Measurements from ENCODE around the gene CMC2.

The CMC2 gene

DNA sequence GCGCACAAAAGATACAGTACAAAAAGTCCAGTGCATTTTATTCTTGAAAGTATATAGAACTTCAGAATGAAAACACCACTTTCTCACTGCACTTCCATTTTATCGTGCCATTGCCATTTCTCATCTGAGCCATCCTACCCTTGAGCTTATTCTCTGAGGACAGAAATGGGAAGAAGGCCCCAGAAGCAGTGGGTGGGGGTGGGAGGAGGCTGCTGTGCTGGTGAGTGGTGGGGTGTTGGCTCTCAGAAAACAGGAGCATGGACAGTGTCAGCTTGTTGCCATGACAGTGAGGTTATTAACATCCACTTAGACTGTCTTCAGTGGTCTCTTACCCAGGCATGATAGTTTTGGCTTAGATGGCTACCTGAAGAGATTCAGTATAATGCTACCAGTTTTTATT lies 33.4 kb upstream of the CMC2 start:
- peak overlapping the region; percentile 9 for H3K27ac Mint-ChIP-seq
- TF ChIP-seq CTCF (IDR thresholded peaks at IDR 0.05) = no peak

DNA sequence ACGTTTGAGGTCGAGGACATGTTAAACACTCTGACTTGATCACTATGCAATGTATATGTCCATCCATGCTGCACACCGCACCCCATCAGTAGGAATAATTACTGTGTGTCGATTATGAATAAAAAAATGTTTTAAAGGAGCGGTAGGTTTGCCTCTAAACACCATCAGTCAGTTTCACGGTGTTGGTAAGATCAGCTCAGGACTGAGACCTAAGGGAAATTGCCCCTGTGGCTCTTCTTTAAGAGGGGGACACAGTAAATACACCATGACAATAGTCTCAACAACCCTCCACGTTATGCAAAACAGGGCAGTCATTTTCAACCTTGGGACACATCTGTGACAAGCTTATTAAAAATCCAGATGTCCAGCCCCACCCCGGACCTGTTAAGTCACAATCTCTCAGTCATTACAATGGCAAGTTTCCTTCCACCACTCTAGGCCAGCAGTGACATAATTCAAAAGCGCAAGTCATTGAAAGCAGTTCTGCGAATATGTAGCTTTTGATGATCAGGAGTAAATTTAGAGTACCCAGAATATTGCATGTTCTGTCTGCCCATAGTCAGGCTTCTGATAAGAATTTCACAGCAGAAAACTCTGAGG lies 30.2 kb upstream of the CMC2 start:
- DNase-seq = no peak
- H3K27ac Mint-ChIP-seq = no peak overlapping the region
- TF ChIP-seq CTCF (IDR thresholded peaks at IDR 0.05) = no peak
- peak overlapping the region; percentile 90 for H3K4me3 Mint-ChIP-seq
- peaks cover 55% of the 10 kb centered on the region for H3K36me3 Mint-ChIP-seq (ENCODE audit: low read depth)
- H3K27me3 Mint-ChIP-seq (ENCODE audit: low read depth, poor library complexity) = no peaks in the 10 kb centered on the region
- peaks cover 6% of the 10 kb centered on the region for H3K9me3 Mint-ChIP-seq
- peaks cover 24% of the 10 kb centered on the region for H3K4me1 Mint-ChIP-seq

More for the DNA sequence above, 33.4 kb upstream of the CMC2 start:
- no peak for DNase-seq
- Mint-ChIP-seq H3K4me3 (no peak overlapping the region), H3K36me3 (ENCODE audit: low read depth) (peaks cover 70% of the 10 kb centered on the region), H3K27me3 (ENCODE audit: low read depth, poor library complexity) (no peaks in the 10 kb centered on the region), H3K4me1 (peaks cover 24% of the 10 kb centered on the region), H3K9me3 (no peaks in the 10 kb centered on the region)

DNA sequence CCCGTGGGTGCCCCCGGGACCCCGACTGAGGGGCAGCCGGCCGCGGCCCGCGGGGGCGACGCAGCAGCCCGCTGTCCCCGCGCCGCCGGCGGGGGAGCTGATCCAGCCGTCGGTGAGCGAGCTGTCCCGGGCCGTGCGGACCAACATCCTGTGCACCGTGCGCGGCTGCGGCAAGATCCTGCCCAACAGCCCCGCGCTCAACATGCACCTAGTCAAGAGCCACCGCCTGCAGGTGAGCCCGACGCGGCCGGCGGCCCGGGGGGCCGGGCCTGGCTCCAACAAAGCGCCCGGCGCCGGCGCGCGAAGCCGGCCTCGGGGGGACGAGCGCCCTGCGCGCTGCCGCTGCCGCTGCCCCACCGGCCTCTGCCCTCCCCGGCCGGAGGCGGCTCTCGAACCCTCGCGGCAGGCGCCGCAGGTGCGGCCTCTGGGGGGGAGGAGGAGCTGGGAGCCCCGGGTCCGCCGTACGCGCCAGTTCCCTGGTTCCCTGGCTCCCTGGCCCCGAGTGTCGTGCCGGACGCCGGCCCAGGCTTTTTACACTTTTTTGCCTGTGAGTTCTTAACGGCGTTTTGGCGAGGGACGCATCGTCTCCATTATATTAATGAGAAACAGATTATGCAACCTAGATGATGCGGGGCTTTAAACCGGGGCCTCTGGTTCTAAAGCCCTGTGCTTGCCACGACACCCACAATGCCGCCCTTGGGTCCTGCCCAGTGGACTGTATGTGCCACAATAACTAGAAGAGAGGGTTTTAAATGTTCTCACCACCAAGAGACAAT lies 29.5 kb upstream of the CMC2 start:
- DNase-seq = peak; percentile 54
- Mint-ChIP-seq H3K36me3 (ENCODE audit: low read depth) (peaks cover 52% of the 10 kb centered on the region), H3K4me1 (peaks cover 24% of the 10 kb centered on the region), H3K27me3 (ENCODE audit: low read depth, poor library complexity) (no peaks in the 10 kb centered on the region), H3K9me3 (peaks cover 6% of the 10 kb centered on the region), H3K4me3 (peak overlapping the region; percentile 90), H3K27ac (no peak overlapping the region)
- no peak for TF ChIP-seq CTCF (IDR thresholded peaks at IDR 0.05)

DNA sequence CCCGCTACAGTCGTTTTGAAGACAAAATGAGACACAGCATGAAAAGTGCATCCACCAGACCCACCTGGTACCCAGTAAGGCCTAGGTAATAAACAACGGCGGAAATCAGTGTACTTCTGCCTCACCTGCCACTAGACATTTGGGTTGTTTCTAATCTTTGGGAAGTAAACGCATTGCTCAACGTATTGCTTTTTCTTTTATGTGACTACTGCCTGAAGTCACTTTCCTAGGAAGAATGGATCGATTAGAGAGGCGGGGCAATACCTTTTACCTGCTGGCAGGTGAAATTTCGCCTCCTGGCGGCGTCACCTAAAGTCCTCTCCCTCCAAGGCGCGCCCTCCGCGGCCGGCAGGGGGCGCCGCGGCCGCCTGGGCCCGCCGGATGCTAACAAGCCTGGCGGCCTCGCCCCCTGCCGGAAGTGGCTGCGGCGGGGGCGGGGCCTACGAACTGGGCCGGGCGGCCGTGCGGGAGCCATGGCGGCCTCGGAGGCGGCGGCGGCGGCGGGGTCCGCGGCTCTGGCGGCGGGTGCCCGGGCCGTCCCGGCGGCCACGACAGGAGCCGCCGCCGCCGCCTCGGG lies 28.8 kb upstream of the CMC2 start, which contains the start of gene ATMIN:
Gene ATMIN, plus strand, starts transcription at position 445 of the 577 bp plus-strand sequence. Its CDS starts 29 bp downstream, at position 474.
- no peak within 1 kb of the TSS for H3K27ac Mint-ChIP-seq
- H3K4me1 Mint-ChIP-seq = peaks cover 24% of the 10 kb centered on the region
- H3K4me3 Mint-ChIP-seq = peak within 1 kb of the TSS; percentile 90
- peaks cover 48% of the 10 kb centered on the region for H3K36me3 Mint-ChIP-seq (ENCODE audit: low read depth)
- peak; percentile 92 for DNase-seq
- H3K9me3 Mint-ChIP-seq = peaks cover 6% of the 10 kb centered on the region
- peak; percentile 81 for TF ChIP-seq CTCF (IDR thresholded peaks at IDR 0.05)
- H3K27me3 Mint-ChIP-seq (ENCODE audit: low read depth, poor library complexity) = no peaks in the 10 kb centered on the region

DNA sequence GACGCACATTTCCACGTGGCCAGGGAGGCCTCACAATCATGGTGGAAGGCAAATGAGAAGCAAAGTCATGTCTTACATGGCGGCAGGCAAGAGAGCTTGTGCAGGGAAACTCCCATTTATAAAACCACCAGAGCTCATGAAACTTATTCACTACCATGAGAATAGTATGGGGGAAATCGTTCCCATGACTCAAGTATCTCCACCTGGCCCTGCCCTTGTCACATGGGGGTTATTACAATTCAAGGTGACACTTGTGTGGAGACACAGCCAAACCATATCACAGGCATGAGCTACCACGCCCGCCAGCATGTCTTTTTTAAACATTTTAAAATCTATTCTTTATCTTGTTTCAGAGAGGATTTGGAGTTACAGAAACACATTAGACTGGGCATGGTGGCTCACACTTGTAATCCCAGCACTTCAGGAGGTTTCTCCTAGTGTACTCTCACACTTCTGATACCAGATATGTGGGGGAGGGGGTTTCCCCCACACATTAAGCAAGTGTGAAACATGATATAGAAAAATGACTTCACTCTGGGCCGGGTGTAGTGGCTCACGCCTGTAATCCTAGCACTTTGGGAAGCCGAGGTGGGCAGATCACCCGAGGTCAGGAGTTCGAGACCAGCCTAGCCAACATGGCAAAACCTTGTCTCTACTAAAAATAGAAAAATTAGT lies 23.4 kb upstream of the CMC2 start:
- H3K9me3 Mint-ChIP-seq = peaks cover 6% of the 10 kb centered on the region

More for the DNA sequence above, 23.4 kb upstream of the CMC2 start:
- no peak for TF ChIP-seq CTCF (IDR thresholded peaks at IDR 0.05)
- Mint-ChIP-seq H3K27me3 (ENCODE audit: low read depth, poor library complexity) (no peaks in the 10 kb centered on the region), H3K4me3 (no peak overlapping the region), H3K36me3 (ENCODE audit: low read depth) (peaks cover 49% of the 10 kb centered on the region), H3K4me1 (no peaks in the 10 kb centered on the region), H3K27ac (no peak overlapping the region)
- no peak for DNase-seq
